ENCODE data around the gene CLDN5.

- TF ChIP-seq CTCF (IDR thresholded peaks at IDR 0.05) (no peak), POLR2A (IDR thresholded peaks at IDR 0.05) (no peak)
Observed at GRCh38 chr22:19555651-19556050, 31.4 kb upstream of the CLDN5 start.
